Measurements from ENCODE around the gene COL1A2. TPM values are rescaled to one million over a fixed set of nuclear protein-coding genes. Genes with fewer than 3 reads are reported as not detected.
A peak's percentile ranks its signal among the peaks of the same experiment; 100 is the strongest.

Gene COL1A2
- total RNA-seq, 1 donor from 2014 or later: 11.8 TPM

DNA sequence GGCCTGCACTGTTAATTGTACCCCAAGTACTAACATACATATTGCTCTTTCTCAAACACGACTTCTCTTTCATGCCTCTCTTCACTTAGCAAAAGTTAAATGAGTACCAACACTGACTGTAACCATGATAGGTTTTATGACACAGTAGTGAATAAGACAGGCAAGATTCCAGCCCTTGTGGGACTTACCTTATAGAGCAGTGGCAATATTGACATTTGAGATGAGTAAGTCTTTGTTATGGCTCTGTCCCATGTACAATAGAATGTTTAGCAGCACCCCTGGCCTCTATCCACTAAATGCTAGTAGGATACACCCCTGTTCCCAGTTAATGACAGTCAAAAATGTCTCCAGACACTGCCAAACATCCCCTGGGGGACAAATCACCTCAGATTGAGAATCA lies 11.9 kb upstream of the COL1A2 start:
- no peak for ATAC-seq

DNA sequence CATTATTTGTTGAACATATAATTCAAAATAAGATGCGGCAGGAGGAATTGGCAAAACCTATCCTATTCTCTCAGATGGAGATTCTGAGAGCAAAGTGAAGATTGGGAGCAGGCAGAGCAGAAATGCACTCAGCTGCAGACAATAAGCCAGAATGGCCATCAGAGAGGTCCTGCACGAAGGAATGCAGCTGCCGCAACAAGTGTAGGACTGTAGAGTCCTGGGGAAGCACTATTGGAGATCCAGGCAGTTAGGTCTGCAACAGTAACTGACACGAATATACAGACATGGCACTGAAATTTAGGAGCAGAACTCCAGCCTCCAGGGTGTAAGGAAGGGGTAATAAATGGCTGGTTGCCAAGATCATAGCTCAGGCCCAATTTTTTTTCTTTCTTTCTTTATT lies 10.4 kb upstream of the COL1A2 start:
- DNase-seq (ENCODE audit: low spot score) (no peak), ATAC-seq (no peak)

More for the DNA sequence above, 11.9 kb upstream of the COL1A2 start:
- DNase-seq (ENCODE audit: low spot score): no peak

DNA sequence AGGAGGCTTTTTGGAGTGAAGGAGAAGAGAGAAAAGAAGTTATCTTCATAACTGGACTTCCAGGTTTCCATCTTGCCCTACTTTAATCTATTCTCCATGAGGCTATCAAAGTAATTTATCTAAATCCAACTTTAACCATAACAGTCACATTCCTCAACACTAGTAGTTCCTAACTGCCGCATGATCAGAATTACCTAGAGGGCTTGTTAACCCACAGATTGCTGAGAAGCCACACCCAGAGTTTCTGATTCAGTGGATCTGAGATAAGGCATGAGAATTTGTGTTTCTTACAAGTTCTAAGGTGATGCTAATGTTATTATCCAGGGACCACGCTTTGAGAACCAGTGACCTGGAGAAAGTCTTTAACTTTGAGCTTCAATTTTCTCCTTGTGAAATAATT lies 8.3 kb upstream of the COL1A2 start:
- ATAC-seq (no peak), DNase-seq (ENCODE audit: low spot score) (no peak)

DNA sequence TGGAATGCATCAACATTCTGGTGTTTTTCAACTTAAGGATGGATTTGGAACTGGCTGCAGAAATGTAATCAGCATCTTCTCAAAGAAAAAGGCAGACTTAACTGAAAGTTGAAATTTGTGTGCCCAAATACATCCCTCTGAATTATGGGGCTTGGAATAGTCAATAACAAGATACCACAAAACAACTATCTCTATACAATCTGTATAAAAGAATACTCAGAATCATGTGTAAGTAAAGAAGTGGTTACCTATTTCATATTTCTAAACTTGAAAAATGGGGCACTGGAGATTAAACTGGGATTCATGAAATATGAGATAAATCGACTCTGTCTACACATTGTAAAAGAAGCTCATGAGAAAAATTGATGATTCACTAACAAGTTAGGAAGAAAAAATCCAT lies 6.2 kb upstream of the COL1A2 start:
- no peak for ATAC-seq
- DNase-seq (ENCODE audit: low spot score): no peak

DNA sequence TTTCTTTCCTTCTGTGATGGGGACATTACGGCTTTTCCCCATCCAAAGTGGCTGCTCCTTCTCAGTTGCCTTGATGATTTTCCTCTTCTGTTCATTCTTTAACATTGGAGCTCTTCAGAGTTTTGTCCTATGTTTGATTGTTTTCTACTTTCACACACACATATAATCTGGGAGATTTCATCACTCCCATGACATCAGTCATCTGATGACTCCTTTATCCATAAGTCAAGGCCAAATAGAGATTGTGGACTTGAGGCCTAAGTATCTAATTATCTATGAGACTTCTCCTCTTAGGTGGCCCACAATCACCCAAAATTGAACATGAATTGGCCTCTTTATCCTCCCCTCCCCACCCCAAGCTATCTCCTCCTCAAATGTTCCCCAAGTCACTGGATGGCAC lies 5.3 kb upstream of the COL1A2 start:
- DNase-seq (ENCODE audit: low spot score): no peak
- no peak for ATAC-seq

DNA sequence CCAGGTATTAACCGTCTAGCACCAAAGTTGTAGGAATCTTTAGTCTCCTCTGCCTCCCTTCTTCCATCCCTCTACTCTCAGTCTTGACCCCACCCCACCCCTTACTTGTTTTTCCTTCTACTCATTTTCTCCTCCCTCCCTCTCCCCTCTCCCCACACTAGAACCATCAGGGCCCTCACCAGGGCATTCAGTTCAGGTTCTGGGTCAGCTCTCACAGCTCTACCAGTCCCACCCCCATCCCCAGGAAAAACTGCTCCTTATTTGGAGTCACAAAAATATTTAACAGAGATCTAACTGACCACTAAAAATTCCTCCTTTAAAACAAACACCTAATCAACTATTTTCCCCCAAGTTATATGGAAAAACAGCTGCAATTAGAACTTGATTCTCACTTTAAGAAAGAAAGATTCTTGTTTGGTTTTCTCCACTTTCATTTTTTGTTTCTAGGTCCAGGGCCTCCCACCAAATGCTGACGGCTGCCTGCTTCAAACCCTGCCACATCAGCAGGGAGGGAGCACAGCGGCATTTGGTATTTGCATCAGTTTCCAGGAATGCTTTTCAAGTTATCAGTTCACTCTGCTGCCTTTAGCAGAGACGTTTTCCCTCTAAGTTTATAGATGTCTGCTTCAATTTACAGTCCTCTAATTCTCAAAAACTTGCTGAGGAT lies 2.8 kb upstream of the COL1A2 start:
- peak; percentile 33 for ATAC-seq
- no peak for DNase-seq (ENCODE audit: low spot score)

DNA sequence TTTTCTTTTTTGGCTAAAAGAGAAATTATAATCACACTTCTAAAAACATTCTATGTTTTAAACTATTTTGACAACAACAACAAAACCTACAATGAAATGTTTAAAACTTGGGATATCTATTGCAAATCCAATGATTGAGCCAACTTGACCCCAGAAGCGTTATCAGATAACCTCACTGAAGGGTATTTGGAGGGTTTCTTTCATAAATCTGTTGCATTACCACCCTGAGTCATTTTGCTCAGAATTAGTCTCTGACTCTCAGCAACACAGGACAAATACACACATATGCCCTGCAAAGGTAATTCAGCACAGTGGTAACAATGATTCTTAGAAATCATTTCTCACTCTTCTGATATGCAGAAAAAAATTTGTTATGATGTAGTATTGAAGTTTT lies 2.3 kb upstream of the COL1A2 start:
- no peak for ATAC-seq
- DNase-seq (ENCODE audit: low spot score): no peak

DNA sequence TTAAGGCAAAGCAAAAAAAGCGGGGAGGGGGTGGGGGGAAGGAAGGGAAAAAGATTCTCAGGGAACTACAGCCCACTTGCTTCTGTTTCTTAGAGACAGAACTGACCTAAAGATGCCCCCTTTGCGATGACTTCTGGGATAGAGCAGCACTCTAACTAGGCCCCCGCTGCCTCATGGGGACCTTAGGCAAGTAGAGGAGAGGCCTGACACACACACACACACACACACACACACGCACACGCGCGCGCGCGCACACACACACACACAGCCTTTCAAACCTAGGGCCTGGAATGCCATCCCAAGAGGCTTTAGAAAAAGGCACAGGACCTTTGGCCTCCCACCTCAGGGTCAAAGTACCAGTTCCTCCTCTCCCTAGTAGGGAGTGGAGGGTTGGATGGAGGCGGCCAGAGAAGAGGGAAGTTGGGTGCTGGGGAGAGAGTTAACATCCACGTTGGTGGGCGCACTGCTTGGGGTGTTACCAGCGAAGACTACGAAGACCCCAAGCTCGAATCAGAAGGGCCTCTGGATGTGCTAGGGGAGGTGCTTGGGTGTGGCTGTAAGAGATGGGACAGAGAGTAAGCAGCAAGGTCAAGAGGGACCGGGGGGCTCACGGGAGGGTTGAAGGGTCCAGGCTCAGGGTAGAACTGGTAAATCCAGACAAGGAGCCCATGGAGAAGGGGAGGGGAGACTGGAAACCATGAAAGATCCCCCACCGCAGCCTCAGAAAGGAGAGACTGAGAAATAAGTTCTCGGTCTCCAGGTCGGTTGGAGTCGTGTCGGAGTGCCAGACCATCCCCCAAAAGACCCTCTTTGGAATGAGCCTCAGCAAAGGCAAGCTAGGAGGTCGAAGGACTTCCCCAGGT lies 1.2 kb upstream of the COL1A2 start:
- DNase-seq (ENCODE audit: low spot score): no peak
- no peak for ATAC-seq

DNA sequence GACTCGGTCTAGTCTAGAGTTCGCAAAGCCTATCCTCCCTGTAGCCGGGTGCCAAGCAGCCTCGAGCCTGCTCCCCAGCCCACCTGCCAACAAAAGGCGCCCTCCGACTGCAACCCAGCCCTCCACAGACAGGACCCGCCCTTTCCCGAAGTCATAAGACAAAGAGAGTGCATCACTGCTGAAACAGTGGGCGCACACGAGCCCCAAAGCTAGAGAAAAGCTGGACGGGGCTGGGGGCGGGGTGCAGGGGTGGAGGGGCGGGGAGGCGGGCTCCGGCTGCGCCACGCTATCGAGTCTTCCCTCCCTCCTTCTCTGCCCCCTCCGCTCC lies 622 bp upstream of the COL1A2 start:
- DNase-seq (ENCODE audit: low spot score): no peak

DNA sequence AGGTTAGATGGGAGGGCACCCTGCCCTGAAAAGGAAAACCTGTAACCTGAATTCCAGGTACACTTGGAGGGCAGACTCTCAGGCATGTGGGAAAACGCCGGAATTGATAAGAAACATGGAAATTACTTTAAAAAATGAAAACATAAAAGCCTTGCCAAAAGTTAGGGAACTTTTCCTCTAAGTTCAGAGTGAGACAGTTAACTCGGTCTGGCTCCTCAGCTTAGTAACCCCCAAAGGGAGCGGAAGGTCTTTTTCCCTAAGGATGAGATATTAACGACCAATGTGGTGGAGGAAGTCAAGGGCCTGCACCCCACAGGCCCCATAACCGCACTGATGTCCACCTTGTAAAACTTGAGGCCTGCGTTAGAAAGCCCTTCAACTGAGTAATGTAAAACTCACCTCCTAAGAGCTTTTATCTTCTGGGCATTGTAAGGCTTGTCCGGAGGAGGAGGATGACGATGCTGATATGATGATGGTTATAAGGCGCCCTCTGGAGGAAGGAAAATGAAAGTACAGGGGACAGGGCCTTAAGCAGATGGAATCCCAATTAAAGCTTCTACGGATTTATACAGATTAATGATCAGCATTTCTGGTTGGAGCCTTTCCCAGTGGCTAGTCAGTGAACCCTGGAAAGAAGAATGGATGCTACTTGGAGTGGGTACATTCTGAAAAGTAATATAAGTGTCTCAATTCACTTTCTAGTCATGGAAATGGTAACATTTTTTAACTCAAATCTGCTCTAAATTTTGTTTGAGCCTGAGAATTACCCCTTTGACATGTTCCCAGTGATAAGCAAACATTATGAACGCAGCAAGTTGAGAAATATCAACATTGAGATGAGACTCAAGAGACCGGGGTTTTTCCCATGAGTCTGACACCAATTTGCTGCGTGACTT lies 694 bp downstream of the COL1A2 start:
- DNase-seq (ENCODE audit: low spot score) (no peak), ATAC-seq (peak; percentile 86)

More for the DNA sequence above, 622 bp upstream of the COL1A2 start:
- ATAC-seq: no peak

DNA sequence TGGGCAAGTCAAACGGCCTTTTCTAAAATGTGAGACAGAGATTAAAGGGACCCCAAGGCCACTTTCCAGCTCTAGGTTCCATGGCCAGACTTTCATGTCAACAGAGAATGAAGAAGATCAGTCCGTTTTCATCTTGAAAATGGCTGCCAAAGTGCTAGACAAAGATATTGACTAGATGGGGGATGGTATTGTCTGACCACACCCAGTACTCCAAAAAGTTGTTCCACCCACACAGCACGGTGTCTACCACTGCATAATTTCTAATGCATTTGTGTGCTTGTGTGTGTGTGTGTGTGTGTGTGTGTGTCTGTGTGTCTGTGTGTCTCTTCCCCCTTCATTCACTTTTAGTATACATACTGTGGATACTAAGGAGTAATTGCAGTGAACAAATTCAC lies 1.3 kb downstream of the COL1A2 start:
- no peak for ATAC-seq
- DNase-seq (ENCODE audit: low spot score): no peak

DNA sequence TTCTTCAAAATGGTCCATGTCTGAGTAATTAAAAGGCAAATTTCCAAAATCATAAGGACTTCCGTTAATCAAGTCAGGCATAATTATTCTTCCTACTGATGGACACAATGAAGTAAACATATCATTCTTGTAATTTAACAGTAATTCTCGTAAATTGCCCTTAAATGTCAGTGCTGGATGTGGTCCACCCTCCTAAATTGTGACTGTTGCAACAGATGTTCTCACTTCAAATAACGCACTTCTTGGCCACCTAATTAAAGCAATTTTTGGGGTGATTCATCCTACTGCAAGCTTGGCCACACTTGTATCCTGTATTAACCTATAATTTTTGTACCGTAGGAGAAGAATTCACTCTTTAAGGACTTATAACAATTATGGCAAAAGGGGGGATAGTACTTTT lies 1.9 kb downstream of the COL1A2 start:
- DNase-seq (ENCODE audit: low spot score) (no peak), ATAC-seq (no peak)

DNA sequence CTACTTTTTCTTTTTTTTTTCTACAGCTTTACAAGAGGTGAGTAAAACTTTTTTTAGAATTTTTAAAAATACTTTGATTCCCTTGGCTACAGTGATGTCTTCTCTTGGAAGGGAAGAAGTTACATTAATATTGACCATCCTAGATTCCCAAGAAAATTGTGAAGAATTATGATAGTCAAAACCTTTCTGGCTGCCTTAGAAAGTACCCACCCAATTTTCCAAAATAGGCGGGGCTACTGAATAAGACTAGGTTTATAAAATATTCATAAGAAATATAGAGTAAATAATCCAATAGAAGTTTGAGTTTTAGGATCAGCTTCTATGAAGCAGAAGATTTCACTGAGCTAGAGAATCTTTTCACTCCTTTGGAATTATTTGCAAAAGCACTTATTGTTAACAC lies 3.0 kb downstream of the COL1A2 start:
- no peak for DNase-seq (ENCODE audit: low spot score)
- ATAC-seq: no peak

DNA sequence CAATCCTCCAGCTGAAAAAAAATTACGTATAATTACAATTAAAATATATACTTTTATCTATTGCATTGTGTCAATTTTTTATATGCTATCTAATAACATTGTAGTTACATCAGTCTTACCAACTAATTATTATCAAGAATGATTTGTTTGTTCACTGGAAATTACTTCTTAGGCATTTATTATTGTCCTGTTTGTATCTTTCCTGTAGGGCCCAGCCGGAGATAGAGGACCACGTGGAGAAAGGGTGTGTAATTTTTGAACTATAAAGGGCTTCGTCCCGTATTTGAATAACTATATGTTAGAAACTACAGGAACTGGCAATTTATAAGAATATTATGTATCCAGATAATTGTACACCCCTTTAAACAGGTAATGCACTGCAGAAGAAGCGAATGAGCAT lies 4.1 kb downstream of the COL1A2 start:
- no peak for ATAC-seq
- DNase-seq (ENCODE audit: low spot score): no peak

DNA sequence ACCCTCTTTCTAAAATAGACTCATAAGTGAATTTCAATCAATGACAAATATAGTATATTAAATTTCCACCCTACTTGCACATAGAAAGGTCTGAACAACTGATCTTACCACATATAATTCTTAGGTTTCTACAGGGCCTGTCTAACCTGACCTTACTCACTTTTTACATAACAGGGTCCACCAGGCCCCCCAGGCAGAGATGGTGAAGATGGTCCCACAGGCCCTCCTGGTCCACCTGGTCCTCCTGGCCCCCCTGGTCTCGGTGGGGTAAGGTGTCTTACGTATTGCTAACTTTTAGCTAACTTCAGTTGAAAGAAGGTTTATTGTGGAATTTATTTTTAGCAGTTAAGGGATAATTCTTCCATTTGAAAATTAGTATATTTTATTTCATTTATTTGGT lies 5.3 kb downstream of the COL1A2 start:
- ATAC-seq: no peak

DNA sequence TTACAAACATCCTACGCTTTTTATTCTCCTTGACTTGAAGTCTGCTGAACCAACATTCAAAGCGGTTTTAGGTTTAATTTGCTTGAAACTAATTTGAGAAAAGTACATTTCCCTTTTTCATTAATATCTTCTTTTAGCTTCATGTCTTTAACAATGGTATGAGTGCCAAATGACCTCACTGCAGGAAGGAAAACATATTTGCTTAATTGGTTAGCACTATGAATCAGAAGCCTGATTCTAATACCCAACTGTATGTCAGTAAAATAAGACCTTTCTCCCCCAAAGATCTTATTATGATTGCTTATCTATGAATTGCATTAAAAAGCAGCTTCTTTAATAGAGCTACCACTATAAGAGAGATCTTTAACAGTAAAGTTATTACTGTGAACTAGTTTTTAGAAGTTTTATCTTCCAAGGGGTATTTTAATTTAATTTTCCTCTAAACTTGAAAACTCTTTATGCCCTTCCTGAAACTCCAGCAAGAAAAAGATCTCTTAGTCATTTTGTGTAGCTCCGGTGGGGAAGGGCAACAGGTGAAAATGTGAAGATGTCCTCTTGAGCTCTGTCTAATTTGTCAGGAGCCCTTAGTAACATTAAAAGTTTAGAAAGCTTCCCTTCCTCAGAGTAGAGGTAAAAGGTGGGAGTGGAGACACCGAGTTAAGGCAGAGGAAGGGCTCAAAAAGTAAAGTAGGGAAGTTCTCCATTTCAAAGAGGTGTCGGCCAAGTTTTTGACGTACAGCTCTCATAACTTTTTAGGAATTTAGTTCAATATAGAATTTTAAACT lies 6.1 kb downstream of the COL1A2 start:
- DNase-seq (ENCODE audit: low spot score) (no peak), ATAC-seq (no peak)

More for the DNA sequence above, 5.3 kb downstream of the COL1A2 start:
- DNase-seq (ENCODE audit: low spot score): no peak

DNA sequence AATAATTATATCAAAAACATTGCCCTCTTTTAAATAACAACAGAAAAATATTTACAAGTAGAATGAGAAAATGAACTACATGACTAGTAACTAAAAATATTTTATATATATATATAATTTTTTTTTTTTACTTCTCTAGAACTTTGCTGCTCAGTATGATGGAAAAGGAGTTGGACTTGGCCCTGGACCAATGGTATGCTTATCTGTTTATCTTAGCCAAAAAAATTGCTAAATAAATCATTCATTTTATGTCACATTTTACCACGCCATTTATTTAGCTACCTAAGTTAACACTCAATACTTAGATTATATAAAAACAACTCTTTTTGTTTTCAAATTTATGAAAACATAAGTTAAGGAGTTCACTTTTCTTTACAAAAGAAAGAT lies 6.7 kb downstream of the COL1A2 start:
- ATAC-seq (no peak), DNase-seq (ENCODE audit: low spot score) (no peak)

DNA sequence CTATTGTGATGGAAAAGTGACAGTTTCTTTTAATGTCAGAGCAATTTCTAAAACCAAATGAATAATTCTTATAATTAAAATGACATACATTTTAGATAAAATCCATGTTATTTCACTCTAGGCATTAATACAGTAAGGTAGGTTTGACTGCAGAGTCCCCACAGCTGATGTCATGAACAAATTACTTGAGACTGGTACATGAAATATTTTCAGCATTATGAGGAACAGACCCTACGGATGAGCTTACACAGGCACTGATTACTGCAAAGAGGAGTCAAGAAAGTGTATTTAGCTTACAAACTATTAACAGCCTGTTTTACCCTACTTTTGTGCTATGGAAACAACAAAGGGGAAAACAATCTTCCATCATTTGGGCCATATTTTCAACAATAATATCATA lies 8.9 kb downstream of the COL1A2 start:
- ATAC-seq: no peak

DNA sequence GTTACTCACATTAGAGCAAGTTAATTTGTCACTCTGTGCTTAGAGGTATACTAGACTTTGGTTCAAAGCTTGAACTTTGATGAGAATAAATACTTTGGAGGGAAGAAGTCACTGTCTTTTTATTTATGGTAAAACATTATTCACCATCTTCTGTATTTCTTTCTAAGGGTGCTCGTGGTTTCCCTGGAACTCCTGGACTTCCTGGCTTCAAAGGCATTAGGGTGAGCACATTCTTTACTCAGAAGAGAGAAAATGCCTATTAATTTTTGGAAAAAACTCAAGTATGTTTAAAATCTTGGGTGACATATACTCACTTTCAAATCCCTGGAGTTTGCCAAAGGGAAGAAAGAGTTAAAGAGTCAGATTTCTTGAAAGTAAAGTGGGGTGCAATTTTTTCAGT lies 10.8 kb downstream of the COL1A2 start:
- ATAC-seq (no peak), DNase-seq (ENCODE audit: low spot score) (no peak)

More for the DNA sequence above, 8.9 kb downstream of the COL1A2 start:
- DNase-seq (ENCODE audit: low spot score): no peak

DNA sequence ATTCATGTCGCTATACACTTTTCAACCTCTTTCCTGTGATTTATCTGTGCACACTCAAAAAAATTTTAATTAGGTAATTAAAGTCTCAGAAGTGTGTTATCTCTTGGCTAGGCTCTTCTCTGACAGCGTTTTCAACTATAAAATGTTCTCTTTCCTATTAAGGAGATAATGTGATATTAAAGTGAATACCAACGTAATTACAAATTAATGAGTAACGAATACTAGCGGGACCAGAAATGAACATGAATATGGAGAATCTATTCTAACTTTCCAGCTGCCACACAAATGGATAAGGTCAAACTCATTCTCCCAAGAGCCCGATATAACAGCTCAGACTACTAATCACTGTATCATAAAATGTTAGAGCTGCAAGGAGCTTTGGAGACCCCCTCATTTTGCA lies 12.0 kb downstream of the COL1A2 start:
- no peak for DNase-seq (ENCODE audit: low spot score)
- no peak for ATAC-seq
